HCT116 (cell line): ENCODE measurements around the gene WASL. TPM values are rescaled to one million over a fixed set of nuclear protein-coding genes. Genes with fewer than 3 reads are reported as not detected.

Experiments used
- ATAC-seq: fragments of 200-7000 bp; cut with Tn5 transposase; 2 replicates; pipeline ENCODE4 v1.9.1; 2020; ENCODE audit warnings: mild to moderate bottlenecking, moderate library complexity
- BruUV-seq: library from RNA; stranded (reverse); fragments of 400-500 nt; replicated peaks from 2 replicates; lab custom pipeline; 2021; lab: Mats Ljungman, UMichigan
- CTCF ChIA-PET: fragments of 300-600 bp; sonication (Branson Sonifier 250); formaldehyde crosslinking; loops from one replicate; lab custom pipeline; 2021; ENCODE audit warnings: antibody characterized with exemption; lab: Charles Lee
- POLR2A ChIA-PET: fragments of 300-600, 350-600 bp; sonication (Branson Sonifier 250); formaldehyde crosslinking; loops from one replicate; lab custom pipeline; 2021; ENCODE audit warnings: antibody characterized with exemption; lab: Charles Lee
- RAD21 ChIA-PET, 2 experiments: fragments of 300-600 bp; sonication (Branson Sonifier 250); formaldehyde crosslinking; loops; one replicate each; lab custom pipeline; 2023; ENCODE audit warnings: low total read pairs in 2 of 2; ENCODE audit not compliant: uncharacterized antibody in 2 of 2, unreplicated experiment in 2 of 2, low non-redundant PET in 1 of 2; lab: Charles Lee
- DNase-seq: peaks from one replicate; pipeline ENCODE4 v3.0.0-alpha.2; 2010; ENCODE audit warnings: low read depth, low spot score
- H2AFZ ChIP-seq: fragments of 200-600 bp; shearing (Covaris generic), sonication (generic); 2 replicates; pipeline ENCODE4 v1.6.1; 2017; ENCODE audit warnings: low read depth, mixed run types, mixed read lengths, antibody characterized with exemption, low read length; ENCODE audit not compliant: poor library complexity, severe bottlenecking
- H3K27ac ChIP-seq: 2 replicates; pipeline ENCODE4 v1.5.1; 2012; ENCODE audit warnings: low read depth, low read length
- H3K27me3 ChIP-seq: fragments of 200-600 bp; sonication (generic); 2 replicates; pipeline ENCODE4 v1.6.1; 2016; ENCODE audit warnings: mixed run types, low read length, mixed read lengths; ENCODE audit not compliant: insufficient read depth
- H3K36me3 ChIP-seq, 2 experiments: fragments of 200-500 bp in 1 of 2; fragments of 200-600 bp in 1 of 2; sonication (Bioruptor generic) in 1 of 2; sonication (generic) in 1 of 2; 2 replicates each; pipeline versions ENCODE4 v1.5.1 to v1.6.1; 2014 to 2016; ENCODE audit warnings: low read length in 2 of 2, inconsistent platforms in 1 of 2, mixed read lengths in 1 of 2, mixed run types in 1 of 2; ENCODE audit not compliant: insufficient read depth in 2 of 2, control insufficient read depth in 1 of 2
- H3K4me1 ChIP-seq, 2 experiments: fragments of 200-600 bp in 1 of 2; sonication (generic) in 1 of 2; 2 replicates each; pipeline versions ENCODE4 v1.5.1 to v1.6.1; 2012 to 2017; ENCODE audit warnings: low read length in 2 of 2, inconsistent platforms in 1 of 2, mild to moderate bottlenecking in 1 of 2, mixed read lengths in 1 of 2, mixed run types in 1 of 2, moderate library complexity in 1 of 2; ENCODE audit not compliant: insufficient read depth in 2 of 2, control insufficient read depth in 1 of 2
- H3K4me2 ChIP-seq: fragments of 200-600 bp; sonication (generic); 2 replicates; pipeline ENCODE4 v1.6.1; 2017; ENCODE audit warnings: mixed run types, low read length, mixed read lengths
- H3K4me3 ChIP-seq, 2 experiments: fragments of 200-600 bp in 1 of 2; sonication (generic) in 1 of 2; replicated peaks in 1 of 2; 2 replicates each; pipeline ENCODE4 v1.5.1; 2011 to 2016; ENCODE audit warnings: low read length in 2 of 2, control low read depth in 1 of 2, low read depth in 1 of 2, mild to moderate bottlenecking in 1 of 2, mixed read lengths in 1 of 2, mixed run types in 1 of 2
- H3K79me2 ChIP-seq: fragments of 200-600 bp; sonication (generic); 2 replicates; pipeline ENCODE4 v1.6.1; 2017; ENCODE audit warnings: mild to moderate bottlenecking, mixed run types, low read length, moderate library complexity, mixed read lengths; ENCODE audit not compliant: insufficient read depth
- H3K9ac ChIP-seq: fragments of 200-600 bp; sonication (generic); 2 replicates; pipeline ENCODE4 v1.6.1; 2016; ENCODE audit warnings: low read length, mixed read lengths
- H3K9me2 ChIP-seq: fragments of 200-600 bp; sonication (generic), shearing (Covaris generic); 2 replicates; pipeline ENCODE4 v1.6.1; 2017; ENCODE audit warnings: mixed run types, mild to moderate bottlenecking, moderate library complexity; ENCODE audit not compliant: insufficient read depth
- H3K9me3 ChIP-seq, 2 experiments: fragments of 200-500 bp in 1 of 2; fragments of 200-600 bp in 1 of 2; sonication (Bioruptor generic) in 1 of 2; sonication (generic) in 1 of 2; 2 replicates each; pipeline ENCODE4 v1.6.1; 2014 to 2017; ENCODE audit warnings: low read length in 2 of 2, mixed read lengths in 2 of 2, inconsistent platforms in 1 of 2, low read depth in 1 of 2, mild to moderate bottlenecking in 1 of 2, mixed run types in 1 of 2, moderate library complexity in 1 of 2; ENCODE audit not compliant: control insufficient read depth in 1 of 2, insufficient read depth in 1 of 2
- H4K20me1 ChIP-seq: fragments of 200-600 bp; sonication (generic), shearing (Covaris generic); 2 replicates; pipeline ENCODE4 v1.6.1; 2017; ENCODE audit warnings: mixed run types, mild to moderate bottlenecking, moderate library complexity; ENCODE audit not compliant: insufficient read depth
- ATF3 ChIP-seq: IDR thresholded peaks from 2 replicates; pipeline ENCODE4 v1.6.1; 2012
- CBX3 ChIP-seq: IDR thresholded peaks from 2 replicates; pipeline ENCODE4 v1.6.1; 2012; ENCODE audit warnings: low read depth
- EZH2 ChIP-seq: fragments of 200-600 bp; sonication (generic); IDR thresholded peaks from 2 replicates; pipeline ENCODE4 v1.6.1; 2017; ENCODE audit warnings: antibody characterized with exemption, mixed run types
- MAX ChIP-seq: IDR thresholded peaks from 2 replicates; pipeline ENCODE4 v1.6.1; 2012
- POLR2A ChIP-seq: IDR thresholded peaks from 2 replicates; pipeline ENCODE4 v1.7.0; 2011; ENCODE audit warnings: borderline replicate concordance; ENCODE audit not compliant: insufficient read depth, insufficient read length; ENCODE audit errors: extremely low read depth
- POLR2AphosphoS5 ChIP-seq: IDR thresholded peaks from 2 replicates; pipeline ENCODE4 v1.6.1; 2011; ENCODE audit warnings: mild to moderate bottlenecking, low read depth, low read length, moderate library complexity
- SIN3A ChIP-seq: IDR thresholded peaks from 2 replicates; pipeline ENCODE4 v1.6.1; 2012; ENCODE audit warnings: low read depth
- TCF7L2 ChIP-seq: IDR thresholded peaks from 2 replicates; pipeline ENCODE4 v1.7.0; 2011; ENCODE audit warnings: borderline replicate concordance, inconsistent platforms; ENCODE audit not compliant: insufficient read depth, insufficient read length; ENCODE audit errors: extremely low read depth
- YY1 ChIP-seq: IDR thresholded peaks from 2 replicates; pipeline ENCODE4 v1.6.1; 2011; ENCODE audit warnings: low read length, low read depth, moderate library complexity, mild to moderate bottlenecking; ENCODE audit not compliant: insufficient replicate concordance; ENCODE audit errors: extremely low read depth
- ZFX ChIP-seq: fragments of 450-650 bp; IDR thresholded peaks from 2 replicates; pipeline ENCODE4 v1.6.1; 2017
- intact Hi-C: fragments of 100-400 bp; cut with micrococcal nuclease; formaldehyde crosslinking; loops from 2 replicates; pipeline ENCODE4 v1.10.0; 2022
- total RNA-seq: library from RNA; stranded (reverse); gene quantifications from one replicate; pipeline ENCODE4 v1.2.1, GENCODE V29; 2021; ENCODE audit not compliant: unreplicated experiment
- TF ChIP-seq, protein P1 (sequence below), 3 experiments: fragments of 200-600 bp in 1 of 3; sonication (generic) in 1 of 3; IDR thresholded peaks in 2 of 3; conservative IDR thresholded peaks in 1 of 3; 2 replicates each; pipeline ENCODE4 v1.5.1; 2012 to 2017; ENCODE audit warnings: low read depth in 2 of 3, low read length in 2 of 3, antibody characterized with exemption in 1 of 3, borderline replicate concordance in 1 of 3, control low read depth in 1 of 3, mild to moderate bottlenecking in 1 of 3, mixed read lengths in 1 of 3, mixed run types in 1 of 3, moderate library complexity in 1 of 3; ENCODE audit not compliant: insufficient read depth in 1 of 3

WASL gene
- total RNA-seq, 1 experiment from 2014 or later = 26.2 TPM

- Histone ChIP-seq H3K79me2 (no peaks in the 10 kb centered on the region), H3K27ac (no peak overlapping the region), H3K4me3 (no peak overlapping the region), H3K27me3 (no peaks in the 10 kb centered on the region), H3K4me1 (peaks cover 0 to 12% of the 10 kb centered on the region in 2 experiments; a peak in 1 of 4 replicates), H3K4me2 (no peak overlapping the region), H2AFZ (no peak overlapping the region), H4K20me1 (no peaks in the 10 kb centered on the region), H3K9ac (no peak overlapping the region), H3K9me2 (no peaks in the 10 kb centered on the region; the same call in 1 of the 2 replicates), H3K9me3 (no peaks in the 10 kb centered on the region), H3K36me3 (no peaks in the 10 kb centered on the region)
- RAD21 ChIA-PET = interaction anchor here in 1 of 2 experiments (0.6 kb wide), 1 partner anchor 98 kb away, joined by 5 read pairs; no protein-coding TSS in a partner anchor
- TF ChIP-seq, protein P1, sequence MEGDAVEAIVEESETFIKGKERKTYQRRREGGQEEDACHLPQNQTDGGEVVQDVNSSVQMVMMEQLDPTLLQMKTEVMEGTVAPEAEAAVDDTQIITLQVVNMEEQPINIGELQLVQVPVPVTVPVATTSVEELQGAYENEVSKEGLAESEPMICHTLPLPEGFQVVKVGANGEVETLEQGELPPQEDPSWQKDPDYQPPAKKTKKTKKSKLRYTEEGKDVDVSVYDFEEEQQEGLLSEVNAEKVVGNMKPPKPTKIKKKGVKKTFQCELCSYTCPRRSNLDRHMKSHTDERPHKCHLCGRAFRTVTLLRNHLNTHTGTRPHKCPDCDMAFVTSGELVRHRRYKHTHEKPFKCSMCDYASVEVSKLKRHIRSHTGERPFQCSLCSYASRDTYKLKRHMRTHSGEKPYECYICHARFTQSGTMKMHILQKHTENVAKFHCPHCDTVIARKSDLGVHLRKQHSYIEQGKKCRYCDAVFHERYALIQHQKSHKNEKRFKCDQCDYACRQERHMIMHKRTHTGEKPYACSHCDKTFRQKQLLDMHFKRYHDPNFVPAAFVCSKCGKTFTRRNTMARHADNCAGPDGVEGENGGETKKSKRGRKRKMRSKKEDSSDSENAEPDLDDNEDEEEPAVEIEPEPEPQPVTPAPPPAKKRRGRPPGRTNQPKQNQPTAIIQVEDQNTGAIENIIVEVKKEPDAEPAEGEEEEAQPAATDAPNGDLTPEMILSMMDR (IDR thresholded peaks at IDR 0.05 in 2 of 3, conservative IDR thresholded peaks at IDR 0.05 in 1 of 3; ENCODE audit: borderline replicate concordance in 1 of 3, insufficient read depth in 1 of 3, low read depth in 2 of 3, low read length in 2 of 3) = no peak
- no peak for TF ChIP-seq MAX
- TF ChIP-seq EZH2 = no peak
- TF ChIP-seq ATF3 = no peak
- TF ChIP-seq CBX3 = no peak
- no peak for TF ChIP-seq POLR2AphosphoS5
- TF ChIP-seq SIN3A = no peak
- intact Hi-C loops = no loop called here
- DNase-seq = no peak
- BruUV-seq = no TSS peak
- POLR2A ChIA-PET = no interaction called here
- ATAC-seq = no peak
- CTCF ChIA-PET = interaction anchor here (1.0 kb wide), 1 partner anchor 32 kb away, joined by 3 read pairs; no protein-coding TSS in a partner anchor
These were observed 98.2 kb downstream of the WASL start for GRCh38 chr7:123650595-123650994.

- CTCF ChIA-PET = interaction anchor here (1.0 kb wide), 1 partner anchor 33 kb away, joined by 3 read pairs; no protein-coding TSS in a partner anchor
- Histone ChIP-seq H3K9me3 (no peaks in the 10 kb centered on the region), H3K4me3 (no peak overlapping the region), H3K9ac (no peak overlapping the region), H3K4me2 (no peak overlapping the region), H3K27ac (no peak overlapping the region), H4K20me1 (no peaks in the 10 kb centered on the region), H3K79me2 (no peaks in the 10 kb centered on the region), H2AFZ (no peak overlapping the region), H3K27me3 (no peaks in the 10 kb centered on the region), H3K9me2 (no peaks in the 10 kb centered on the region; the same call in 1 of the 2 replicates), H3K36me3 (no peaks in the 10 kb centered on the region), H3K4me1 (peaks cover 2 to 14% of the 10 kb centered on the region in 2 experiments; a peak in 3 of 4 replicates)
- intact Hi-C loops = no loop called here
- no peak for DNase-seq
- BruUV-seq = no TSS peak
- no peak for ATAC-seq
- RAD21 ChIA-PET = no interaction called here
- POLR2A ChIA-PET = no interaction called here
- TF ChIP-seq MAX (no peak), ZFX (no peak), POLR2AphosphoS5 (no peak), POLR2A (no peak), YY1 (no peak), TCF7L2 (no peak)
- TF ChIP-seq, protein P1 (IDR thresholded peaks at IDR 0.05 in 2 of 3, conservative IDR thresholded peaks at IDR 0.05 in 1 of 3; ENCODE audit: borderline replicate concordance in 1 of 3, insufficient read depth in 1 of 3, low read depth in 2 of 3, low read length in 2 of 3) = no peak
These were observed 98.8 kb downstream of the WASL start for GRCh38 chr7:123649964-123650363.
